ENCODE measurements around the gene OTOS.

The OTOS gene

DNA sequence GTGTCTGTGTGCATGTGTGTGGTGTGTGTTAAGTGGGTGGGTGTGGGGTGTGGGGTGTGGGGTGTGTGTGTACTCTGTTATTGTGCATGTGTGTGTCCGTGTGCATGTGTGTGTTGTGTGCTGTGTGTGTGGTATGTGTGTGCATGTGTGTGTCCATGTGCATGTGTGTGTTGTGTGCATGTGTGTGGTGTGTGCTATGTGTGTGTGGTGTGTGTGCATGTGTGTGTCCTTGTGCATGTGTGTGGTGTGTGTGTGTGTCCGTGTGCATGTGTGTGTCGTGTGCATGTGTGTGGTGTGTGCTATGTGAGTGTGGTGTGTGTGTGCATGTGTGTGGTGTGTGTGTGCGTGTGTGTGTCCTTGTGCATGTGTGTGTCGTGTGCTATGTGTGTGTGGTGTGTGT, 6.9 kb upstream of the OTOS start:
- no peak for TF ChIP-seq FOXP2 (optimal IDR thresholded peaks at IDR 0.05; ENCODE audit: borderline replicate concordance, extremely low read depth, extremely low read length, insufficient read depth)
- no peak for TF ChIP-seq POLR2AphosphoS5 (IDR thresholded peaks at IDR 0.05; ENCODE audit: low read depth, low read length)
- TF ChIP-seq SIN3A (IDR thresholded peaks at IDR 0.05; ENCODE audit: borderline replicate concordance, insufficient read depth, low read length), result no peak
- TF ChIP-seq, protein P1, sequence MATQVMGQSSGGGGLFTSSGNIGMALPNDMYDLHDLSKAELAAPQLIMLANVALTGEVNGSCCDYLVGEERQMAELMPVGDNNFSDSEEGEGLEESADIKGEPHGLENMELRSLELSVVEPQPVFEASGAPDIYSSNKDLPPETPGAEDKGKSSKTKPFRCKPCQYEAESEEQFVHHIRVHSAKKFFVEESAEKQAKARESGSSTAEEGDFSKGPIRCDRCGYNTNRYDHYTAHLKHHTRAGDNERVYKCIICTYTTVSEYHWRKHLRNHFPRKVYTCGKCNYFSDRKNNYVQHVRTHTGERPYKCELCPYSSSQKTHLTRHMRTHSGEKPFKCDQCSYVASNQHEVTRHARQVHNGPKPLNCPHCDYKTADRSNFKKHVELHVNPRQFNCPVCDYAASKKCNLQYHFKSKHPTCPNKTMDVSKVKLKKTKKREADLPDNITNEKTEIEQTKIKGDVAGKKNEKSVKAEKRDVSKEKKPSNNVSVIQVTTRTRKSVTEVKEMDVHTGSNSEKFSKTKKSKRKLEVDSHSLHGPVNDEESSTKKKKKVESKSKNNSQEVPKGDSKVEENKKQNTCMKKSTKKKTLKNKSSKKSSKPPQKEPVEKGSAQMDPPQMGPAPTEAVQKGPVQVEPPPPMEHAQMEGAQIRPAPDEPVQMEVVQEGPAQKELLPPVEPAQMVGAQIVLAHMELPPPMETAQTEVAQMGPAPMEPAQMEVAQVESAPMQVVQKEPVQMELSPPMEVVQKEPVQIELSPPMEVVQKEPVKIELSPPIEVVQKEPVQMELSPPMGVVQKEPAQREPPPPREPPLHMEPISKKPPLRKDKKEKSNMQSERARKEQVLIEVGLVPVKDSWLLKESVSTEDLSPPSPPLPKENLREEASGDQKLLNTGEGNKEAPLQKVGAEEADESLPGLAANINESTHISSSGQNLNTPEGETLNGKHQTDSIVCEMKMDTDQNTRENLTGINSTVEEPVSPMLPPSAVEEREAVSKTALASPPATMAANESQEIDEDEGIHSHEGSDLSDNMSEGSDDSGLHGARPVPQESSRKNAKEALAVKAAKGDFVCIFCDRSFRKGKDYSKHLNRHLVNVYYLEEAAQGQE (IDR thresholded peaks at IDR 0.05; ENCODE audit: insufficient read depth in 1 of 2, low read depth in 2 of 2, low read length in 2 of 2), result no peak
- no peak for TF ChIP-seq TAF1 (IDR thresholded peaks at IDR 0.05; ENCODE audit: borderline replicate concordance, insufficient read depth, low read length)

DNA sequence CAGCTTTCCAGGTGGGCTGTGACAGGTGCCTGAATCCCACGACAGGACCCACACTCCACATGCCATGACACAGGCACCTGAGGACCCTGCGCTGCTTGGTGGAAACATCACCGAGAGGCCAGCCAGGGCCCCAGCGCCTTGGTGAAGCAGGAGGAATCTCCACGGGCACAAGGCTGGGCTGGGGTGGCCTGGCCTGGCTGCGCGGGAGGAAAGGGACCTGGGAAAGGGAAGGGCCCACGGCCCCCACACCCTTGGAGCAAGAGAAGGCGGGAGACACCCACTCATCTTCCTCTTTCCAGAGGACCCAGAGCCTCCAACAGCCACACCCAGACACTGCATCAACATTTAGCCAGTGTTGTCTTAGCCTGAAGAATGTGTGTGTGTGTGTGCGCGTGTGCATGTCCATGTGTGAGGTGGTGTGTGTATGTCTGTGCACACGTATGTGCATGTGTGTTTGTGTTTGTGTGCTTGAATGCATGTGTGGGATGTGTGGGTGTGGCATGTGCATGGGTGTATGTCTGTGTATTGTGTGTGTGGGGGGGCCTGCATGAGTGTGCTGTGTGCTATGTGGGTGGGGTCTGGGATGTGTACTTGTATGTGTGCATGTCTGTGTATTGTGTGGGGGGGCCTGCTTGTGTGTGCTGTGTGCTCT, 6.3 kb upstream of the OTOS start:
- TF ChIP-seq POLR2AphosphoS5 (IDR thresholded peaks at IDR 0.05; ENCODE audit: low read depth, low read length), result no peak
- TF ChIP-seq SIN3A (IDR thresholded peaks at IDR 0.05; ENCODE audit: borderline replicate concordance, insufficient read depth, low read length), result no peak
- TF ChIP-seq TAF1 (IDR thresholded peaks at IDR 0.05; ENCODE audit: borderline replicate concordance, insufficient read depth, low read length), result no peak
- TF ChIP-seq, protein P1 (IDR thresholded peaks at IDR 0.05; ENCODE audit: insufficient read depth in 1 of 2, low read depth in 2 of 2, low read length in 2 of 2), result no peak
- no peak for TF ChIP-seq FOXP2 (optimal IDR thresholded peaks at IDR 0.05; ENCODE audit: borderline replicate concordance, extremely low read depth, extremely low read length, insufficient read depth)

DNA sequence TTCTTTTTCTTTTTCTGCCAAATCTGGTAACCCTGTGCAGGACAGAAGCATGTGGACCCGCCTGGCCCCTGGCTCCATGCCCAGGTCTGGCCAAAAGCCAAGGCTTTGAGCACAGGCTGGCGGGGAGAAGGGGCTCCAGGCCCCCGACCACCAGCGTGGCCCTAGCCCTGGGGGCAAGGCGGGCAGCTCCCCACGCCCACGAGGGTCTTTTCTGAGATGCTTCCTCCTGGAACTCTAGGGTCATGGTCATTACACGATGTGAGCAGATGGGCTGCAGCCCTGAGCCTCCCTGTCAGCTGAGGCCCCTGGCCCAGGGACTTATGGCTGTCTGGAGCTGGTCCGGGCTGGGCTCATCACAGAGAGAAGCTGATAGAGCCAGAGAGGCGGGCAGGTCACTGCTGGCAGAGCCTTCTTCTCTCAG, 5.7 kb upstream of the OTOS start:
- TF ChIP-seq FOXP2 (optimal IDR thresholded peaks at IDR 0.05; ENCODE audit: borderline replicate concordance, extremely low read depth, extremely low read length, insufficient read depth) (no peak), SIN3A (IDR thresholded peaks at IDR 0.05; ENCODE audit: borderline replicate concordance, insufficient read depth, low read length) (no peak), TAF1 (IDR thresholded peaks at IDR 0.05; ENCODE audit: borderline replicate concordance, insufficient read depth, low read length) (no peak), POLR2AphosphoS5 (IDR thresholded peaks at IDR 0.05; ENCODE audit: low read depth, low read length) (no peak)
- TF ChIP-seq, protein P1 (IDR thresholded peaks at IDR 0.05; ENCODE audit: insufficient read depth in 1 of 2, low read depth in 2 of 2, low read length in 2 of 2), result no peak

DNA sequence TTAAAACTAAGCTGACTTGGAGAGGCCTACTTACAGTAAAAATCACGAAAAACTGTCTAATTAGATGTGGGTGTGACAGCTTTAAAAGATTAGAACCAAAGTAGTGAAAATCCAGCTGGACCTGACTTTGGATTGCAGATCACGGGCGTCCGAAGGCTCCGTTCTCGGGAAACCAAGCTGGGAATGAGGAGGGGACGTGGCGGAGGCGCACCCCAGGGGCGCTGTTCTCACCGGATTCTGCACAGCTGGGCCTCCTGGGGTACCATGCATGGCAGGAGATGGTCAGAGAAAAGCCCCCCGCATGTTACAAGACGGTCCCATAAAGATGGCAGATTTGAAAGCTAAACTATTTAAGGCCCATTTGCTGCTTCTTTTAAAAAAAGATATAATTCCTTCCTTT, 5.0 kb upstream of the OTOS start:
- TF ChIP-seq TAF1 (IDR thresholded peaks at IDR 0.05; ENCODE audit: borderline replicate concordance, insufficient read depth, low read length) (no peak), SIN3A (IDR thresholded peaks at IDR 0.05; ENCODE audit: borderline replicate concordance, insufficient read depth, low read length) (no peak), FOXP2 (optimal IDR thresholded peaks at IDR 0.05; ENCODE audit: borderline replicate concordance, extremely low read depth, extremely low read length, insufficient read depth) (no peak), POLR2AphosphoS5 (IDR thresholded peaks at IDR 0.05; ENCODE audit: low read depth, low read length) (no peak)
- TF ChIP-seq, protein P1 (IDR thresholded peaks at IDR 0.05; ENCODE audit: insufficient read depth in 1 of 2, low read depth in 2 of 2, low read length in 2 of 2), result no peak
